T-helper 9 cell (primary cell): ENCODE results near the gene RHOH.
A peak's percentile ranks its signal among the peaks of the same experiment; 100 is the strongest.

Experiments
- DNase-seq: peaks from one replicate; pipeline ENCODE4 v3.0.0-alpha.2; 2020

Gene RHOH

DNA sequence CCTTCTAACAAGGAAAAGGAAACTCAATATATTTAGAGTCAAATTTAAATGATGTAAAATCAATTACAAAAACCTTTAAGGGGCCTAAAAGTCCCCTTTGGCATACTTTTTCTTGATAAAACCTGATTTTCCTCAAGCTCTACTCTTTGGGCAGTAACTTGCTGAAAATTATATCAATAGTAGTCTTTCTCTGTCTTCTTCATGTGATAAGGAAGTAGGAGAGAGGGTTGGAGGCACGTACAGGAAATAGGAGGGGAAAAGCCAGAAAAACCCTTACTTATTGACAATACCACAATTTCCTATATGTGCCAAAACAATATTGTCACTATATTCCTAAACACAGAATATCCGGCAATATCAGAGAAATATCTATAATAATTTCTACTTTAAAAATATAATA is 9.6 kb downstream of the RHOH start:
- no peak for DNase-seq

GRCh38 chr4:40209401-40209800 is 12.6 kb downstream of the RHOH start:
- DNase-seq: no peak

DNA sequence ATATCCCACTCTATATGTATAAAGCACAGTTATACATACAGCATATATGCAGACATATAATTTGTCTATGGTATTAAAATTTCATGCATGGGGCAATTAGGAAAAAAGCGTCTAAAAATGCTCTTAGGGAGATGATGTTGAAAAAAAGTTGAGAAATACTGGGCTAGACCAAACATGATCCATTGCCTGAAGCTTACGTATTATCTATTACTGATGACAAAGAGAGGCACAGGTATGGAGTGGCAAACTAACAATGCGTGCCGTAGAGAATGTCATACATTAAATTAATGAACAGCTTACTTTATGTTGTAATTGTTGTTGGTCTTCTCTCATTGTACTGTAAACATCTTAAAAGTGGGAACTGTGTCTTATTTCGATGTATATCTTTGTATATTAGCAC is 13.9 kb downstream of the RHOH start:
- no peak for DNase-seq

- no peak for DNase-seq
These were observed 14.7 kb downstream of the RHOH start for GRCh38 chr4:40211224-40212185.

DNA sequence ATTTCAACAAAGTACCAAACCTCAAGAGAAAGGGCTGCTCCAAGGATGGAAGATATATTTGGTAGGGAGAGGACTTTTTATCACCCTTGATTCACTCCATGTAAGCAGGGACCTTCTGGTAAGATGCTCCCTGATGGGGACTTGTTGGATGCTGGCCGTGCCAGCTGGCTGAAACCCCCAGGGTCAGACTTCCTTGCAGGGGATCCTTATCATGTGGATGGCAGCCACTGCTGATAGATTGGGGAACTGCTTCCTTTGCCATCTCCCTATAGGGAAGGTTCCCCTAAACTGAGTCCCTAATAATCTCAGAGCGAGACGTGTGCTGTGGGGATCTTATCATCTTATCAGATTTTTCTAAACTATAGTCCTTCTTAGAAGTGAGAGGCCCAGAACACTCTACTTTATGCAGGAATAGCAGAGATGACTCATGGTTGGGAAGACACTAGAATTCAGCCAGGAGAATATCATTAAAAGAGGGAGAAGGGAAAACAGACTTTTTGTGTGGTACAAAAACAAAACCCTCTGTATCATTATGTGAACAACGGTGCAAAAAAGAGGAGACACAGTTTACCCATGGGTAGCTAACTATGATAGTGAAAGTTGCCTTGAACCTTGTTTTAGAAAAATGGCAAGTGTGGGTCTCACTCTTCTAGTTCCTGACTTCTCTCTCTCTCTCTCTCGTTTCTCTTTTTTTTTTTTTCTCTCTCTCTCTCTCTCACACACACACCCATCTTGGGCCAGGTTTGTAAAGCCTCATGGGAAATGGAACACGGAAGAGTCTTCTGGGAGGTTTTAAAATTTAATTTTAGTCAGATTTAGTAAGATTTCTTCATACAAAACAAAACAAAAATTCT is 16.1 kb downstream of the RHOH start:
- no peak for DNase-seq

DNA sequence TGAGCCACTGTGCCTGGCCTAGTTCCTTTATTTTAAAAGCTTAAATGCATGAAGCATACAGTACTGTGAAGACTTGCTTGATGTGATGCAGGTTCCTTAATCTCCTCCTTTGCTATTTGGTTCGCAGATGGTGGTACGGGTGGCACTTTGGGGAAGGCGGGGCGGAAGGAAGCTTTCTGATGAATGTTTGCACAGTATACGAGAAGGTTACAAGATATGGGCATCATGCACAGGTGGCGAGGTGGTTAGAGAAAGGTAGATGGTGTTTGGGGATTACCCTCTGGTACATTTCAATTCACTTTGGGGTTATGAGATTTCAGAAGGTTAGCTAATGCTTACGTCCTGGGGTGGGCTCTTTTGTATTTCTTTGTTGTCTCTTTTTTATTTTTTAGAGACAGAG is 17.2 kb downstream of the RHOH start:
- peak; percentile 52 for DNase-seq

- DNase-seq: no peak
These were observed 18.0 kb downstream of the RHOH start for GRCh38 chr4:40214661-40215418.

DNA sequence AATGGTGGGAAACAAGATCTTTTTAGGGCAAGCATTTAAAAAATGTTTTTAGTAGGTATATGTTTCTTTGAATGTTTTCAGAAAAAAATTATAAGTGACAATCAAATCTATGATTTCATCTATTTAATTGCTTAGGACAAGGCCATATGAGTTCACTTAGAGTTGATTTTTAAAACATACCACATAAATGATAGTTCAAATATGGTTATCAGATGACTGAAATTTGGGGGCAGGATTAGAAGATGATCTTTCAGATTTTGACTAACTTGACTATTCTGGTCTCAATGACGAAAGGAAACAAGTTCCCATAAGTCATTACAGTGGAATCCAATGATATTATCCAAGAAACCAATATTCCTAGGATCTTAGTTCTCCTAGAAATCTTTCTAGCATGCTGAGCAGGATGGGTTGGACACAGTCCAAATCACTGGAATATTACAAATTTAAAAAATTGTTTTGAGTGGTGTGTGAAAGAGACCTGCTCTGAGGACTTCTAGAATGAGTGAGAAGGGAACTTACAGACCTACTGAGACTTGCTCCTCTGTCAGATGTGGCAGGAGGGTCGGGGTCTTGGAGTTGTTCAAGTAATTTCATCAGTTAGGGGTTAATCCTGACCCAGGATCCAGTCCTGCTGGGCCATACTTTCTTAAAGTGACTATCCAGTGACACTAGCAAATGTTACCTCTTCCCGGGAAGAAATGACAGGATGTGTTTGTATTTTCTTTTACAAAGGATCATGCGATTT is 20.0 kb downstream of the RHOH start:
- DNase-seq: no peak

DNA sequence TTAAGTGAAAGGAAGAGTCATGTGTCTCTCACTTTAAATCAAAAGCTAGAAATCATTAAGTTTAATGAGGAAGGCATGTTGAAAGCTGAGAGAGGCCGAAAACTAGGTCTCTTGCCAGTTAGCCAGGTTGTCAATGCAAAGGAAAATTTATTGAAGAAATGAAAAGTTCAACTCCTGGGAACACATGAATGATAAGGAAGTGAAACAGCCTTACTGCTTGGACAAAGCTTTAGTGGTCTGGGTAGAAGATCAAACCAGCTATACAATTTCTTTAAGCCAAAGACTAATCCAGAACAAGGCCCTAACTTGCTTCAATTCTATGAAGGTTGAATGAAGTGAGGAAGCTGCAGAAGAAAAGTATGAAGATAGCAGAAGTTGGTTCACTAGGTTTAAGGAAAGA is 24.9 kb downstream of the RHOH start:
- no peak for DNase-seq

GRCh38 chr4:40223343-40223742 is 26.5 kb downstream of the RHOH start:
- DNase-seq: no peak

- no peak for DNase-seq
These were observed 27.6 kb downstream of the RHOH start for GRCh38 chr4:40224432-40224831.

GRCh38 chr4:40225497-40225896 is 28.7 kb downstream of the RHOH start:
- no peak for DNase-seq

- no peak for DNase-seq
These were observed 30.5 kb downstream of the RHOH start for GRCh38 chr4:40227284-40227683.

DNA sequence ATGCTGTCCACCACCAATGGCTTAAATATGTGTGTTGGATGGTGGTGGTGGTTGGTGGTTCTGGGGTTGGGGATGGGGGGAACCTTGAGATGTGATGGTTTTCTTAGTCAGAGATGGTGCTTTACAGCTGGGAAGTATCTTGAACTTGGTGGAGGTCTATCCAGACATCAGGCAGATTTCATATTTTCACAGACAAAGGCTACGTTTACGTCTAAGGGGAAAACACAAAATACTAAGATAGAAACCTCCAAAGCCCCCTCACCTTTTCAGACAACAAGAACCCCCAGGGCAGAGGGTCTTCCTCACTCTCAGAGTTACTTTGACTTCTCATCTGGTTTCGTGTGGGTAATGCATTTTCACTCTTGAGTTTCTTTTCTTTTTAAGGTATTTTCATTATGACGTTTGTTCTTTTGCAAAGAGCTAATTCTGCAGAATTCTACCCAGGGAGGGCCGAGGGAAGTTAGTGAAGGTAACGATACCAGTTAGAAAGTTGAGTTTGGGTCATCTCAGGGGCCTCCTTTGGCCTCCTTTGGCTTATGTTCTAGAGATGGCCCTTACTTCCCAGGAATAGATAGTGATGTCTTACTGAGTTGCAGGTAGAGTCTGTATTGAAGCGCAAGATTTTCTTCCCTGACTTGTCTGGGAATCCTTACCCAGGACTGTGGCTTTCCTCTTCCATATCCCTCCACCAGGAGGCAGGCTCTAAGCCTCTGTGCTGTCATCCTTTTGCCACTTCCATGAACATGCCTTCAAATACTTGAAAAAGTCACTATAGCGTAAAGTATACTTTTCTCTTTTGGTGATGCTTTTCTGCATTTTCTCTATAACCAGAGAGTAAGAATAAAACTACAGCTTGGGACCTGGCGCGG is 31.9 kb downstream of the RHOH start:
- no peak for DNase-seq

GRCh38 chr4:40231316-40231863 is 34.6 kb downstream of the RHOH start:
- no peak for DNase-seq

- DNase-seq: no peak
These were observed 35.8 kb downstream of the RHOH start for GRCh38 chr4:40232610-40233009.

DNA sequence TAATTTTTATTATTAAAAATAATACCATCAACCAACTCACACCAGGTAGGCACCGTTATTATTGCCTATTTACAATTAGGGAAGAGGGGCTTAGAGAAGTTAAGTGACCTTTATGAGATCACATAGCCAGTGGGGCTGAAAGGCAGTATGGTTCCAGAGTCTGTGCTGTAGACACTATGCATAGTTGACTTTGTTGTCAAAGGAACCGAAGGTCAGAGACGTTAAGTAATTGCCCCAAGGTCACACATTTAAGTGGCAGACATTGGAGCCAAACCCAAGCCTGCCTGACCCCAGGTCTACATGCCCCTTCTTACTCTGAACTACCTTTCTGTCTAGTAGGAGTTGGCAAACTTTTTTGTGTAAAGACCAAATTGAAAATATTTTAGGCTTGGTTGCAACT is 36.4 kb downstream of the RHOH start:
- DNase-seq: no peak

DNA sequence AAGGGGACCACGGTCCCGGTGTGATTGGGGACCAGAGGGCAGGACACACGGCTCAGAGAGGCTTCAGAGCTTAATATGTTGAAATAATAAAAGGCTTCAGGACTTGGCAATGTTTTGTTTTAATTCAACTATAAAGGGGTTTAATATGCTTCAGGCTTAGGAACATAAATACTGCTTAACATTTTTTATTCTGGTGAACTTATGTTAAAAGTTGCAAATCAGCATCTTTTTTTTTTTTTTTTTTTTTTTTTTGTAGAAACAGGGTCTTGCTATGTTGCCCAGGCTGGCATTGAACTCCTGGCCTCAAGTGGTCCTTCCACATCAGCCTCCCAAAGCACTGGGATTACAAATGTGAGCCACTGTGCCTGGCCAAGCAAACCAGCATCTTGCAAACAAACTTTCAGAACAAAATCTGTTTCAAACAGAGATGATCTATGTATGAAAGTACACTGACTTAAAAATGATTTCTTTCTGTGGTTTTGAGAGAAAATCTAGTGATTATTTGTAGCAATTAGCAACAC is 37.7 kb downstream of the RHOH start:
- DNase-seq: no peak

- DNase-seq: no peak
These were observed 41.3 kb downstream of the RHOH start for GRCh38 chr4:40238008-40238699.
